UCSD-AML1 (cell line): ENCODE data around the gene GTF3C1.
A peak's percentile ranks its signal among the peaks of the same experiment; 100 is the strongest.
"Not testable (repeated sequence)": the region's sequence is repeated elsewhere in the genome, so short reads cannot be mapped to it uniquely, and the experiment has no call there.

ENCODE experiments used
- DNase-seq: peaks from one replicate; lab custom pipeline; 2025; ENCODE audit not compliant: unreplicated experiment; lab: John Stamatoyannopoulos, UW

GTF3C1 gene

GRCh38 chr16:27549746-27550581 lies at the start of gene GTF3C1, which contains the start of gene KATNIP:
GTF3C1 (minus strand) TSS chr16:27549913; CDS start chr16:27549890, 23 bp downstream.
KATNIP (plus strand) TSS chr16:27550144; CDS start chr16:27550171, 27 bp downstream.
- peak; percentile 100 for DNase-seq

GRCh38 chr16:27598931-27599565 lies 49.3 kb upstream of the GTF3C1 start:
- DNase-seq: no peak

GRCh38 chr16:27598220-27598619 lies 48.5 kb upstream of the GTF3C1 start:
- no peak for DNase-seq

- DNase-seq: no peak
Measured at GRCh38 chr16:27597361-27597760, 47.6 kb upstream of the GTF3C1 start.

- DNase-seq: no peak
Measured at GRCh38 chr16:27596411-27596810, 46.7 kb upstream of the GTF3C1 start.

GRCh38 chr16:27595993-27596392 lies 46.3 kb upstream of the GTF3C1 start:
- DNase-seq: no peak

GRCh38 chr16:27595475-27595874 lies 45.8 kb upstream of the GTF3C1 start:
- DNase-seq: no peak

- no peak for DNase-seq
Measured at GRCh38 chr16:27591837-27592236, 42.1 kb upstream of the GTF3C1 start.

GRCh38 chr16:27588057-27588456 lies 38.3 kb upstream of the GTF3C1 start:
- DNase-seq: no peak

- no peak for DNase-seq
Measured at GRCh38 chr16:27586711-27587110, 37.0 kb upstream of the GTF3C1 start.

- DNase-seq: no peak
Measured at GRCh38 chr16:27585200-27585599, 35.5 kb upstream of the GTF3C1 start.

GRCh38 chr16:27583634-27584033 lies 33.9 kb upstream of the GTF3C1 start:
- no peak for DNase-seq

- no peak for DNase-seq
Measured at GRCh38 chr16:27582883-27583282, 33.2 kb upstream of the GTF3C1 start.

GRCh38 chr16:27579087-27579980 lies 29.6 kb upstream of the GTF3C1 start:
- no peak for DNase-seq

GRCh38 chr16:27576729-27577128 lies 27.0 kb upstream of the GTF3C1 start:
- no peak for DNase-seq

- DNase-seq: no peak
Measured at GRCh38 chr16:27572711-27573110, 23.0 kb upstream of the GTF3C1 start.

- no peak for DNase-seq
Measured at GRCh38 chr16:27571433-27572326, 22.0 kb upstream of the GTF3C1 start.

- DNase-seq: not testable (repeated sequence)
Measured at GRCh38 chr16:27570986-27571385, 21.3 kb upstream of the GTF3C1 start.

GRCh38 chr16:27568077-27568476 lies 18.4 kb upstream of the GTF3C1 start:
- no peak for DNase-seq

GRCh38 chr16:27566417-27566816 lies 16.7 kb upstream of the GTF3C1 start:
- peak; percentile 24 for DNase-seq
